Muscle of leg (tissue), 11 donors: ENCODE results near the gene SLC29A3. TPM values are rescaled to one million over a fixed set of nuclear protein-coding genes. Genes with fewer than 3 reads are reported as not detected.

Experiments
- DNase-seq: peaks from one replicate; pipeline ENCODE4 v3.0.0; 2013
- H3K27ac ChIP-seq: one replicate; pipeline ENCODE4 v1.5.1; 2013; ENCODE audit warnings: mild to moderate bottlenecking, low read length, control low read depth
- H3K27me3 ChIP-seq: one replicate; pipeline ENCODE4 v1.6.1; 2013; ENCODE audit warnings: low read length; ENCODE audit not compliant: control insufficient read depth, insufficient read depth
- H3K36me3 ChIP-seq: one replicate; pipeline ENCODE4 v1.6.1; 2013; ENCODE audit warnings: low read length; ENCODE audit not compliant: control insufficient read depth, insufficient read depth
- H3K4me1 ChIP-seq: one replicate; pipeline ENCODE4 v1.6.1; 2013; ENCODE audit warnings: low read length; ENCODE audit not compliant: control insufficient read depth, insufficient read depth
- H3K4me3 ChIP-seq: one replicate; pipeline ENCODE4 v1.5.1; 2013; ENCODE audit warnings: low read length, control low read depth
- H3K9me3 ChIP-seq: replicated peaks from 2 replicates; pipeline ENCODE4 v1.6.1; 2013; ENCODE audit warnings: low read depth, low read length; ENCODE audit not compliant: control insufficient read depth
- WGBS: methylation state at CpG from one replicate; pipeline ENCODE4 v1.1.5; 2013; ENCODE audit warnings: missing lambda C conversion rate; ENCODE audit not compliant: insufficient coverage; 5-methylcytosine and 5-hydroxymethylcytosine counted together
- polyA plus RNA-seq, 8 donors: library from polyadenylated mRNA; unstranded; fragments of 120-200 nt; gene quantifications; one replicate each; pipeline versions ENCODE4 v1.2.1 to v1.2.3, GENCODE V29; 2013; ENCODE audit warnings: inconsistent platforms in 1 of 8, low replicate concordance in 1 of 8; ENCODE audit not compliant: insufficient read length in 8 of 8, insufficient read depth in 1 of 8
- total RNA-seq: library from RNA; stranded (reverse); fragments of 120-200 nt; gene quantifications from one replicate; pipeline ENCODE4 v1.2.4, GENCODE V29; 2013

Gene SLC29A3
- total and polyA plus RNA-seq, 9 donors: 1.7 to 5.4 (median 3.8) TPM

DNA sequence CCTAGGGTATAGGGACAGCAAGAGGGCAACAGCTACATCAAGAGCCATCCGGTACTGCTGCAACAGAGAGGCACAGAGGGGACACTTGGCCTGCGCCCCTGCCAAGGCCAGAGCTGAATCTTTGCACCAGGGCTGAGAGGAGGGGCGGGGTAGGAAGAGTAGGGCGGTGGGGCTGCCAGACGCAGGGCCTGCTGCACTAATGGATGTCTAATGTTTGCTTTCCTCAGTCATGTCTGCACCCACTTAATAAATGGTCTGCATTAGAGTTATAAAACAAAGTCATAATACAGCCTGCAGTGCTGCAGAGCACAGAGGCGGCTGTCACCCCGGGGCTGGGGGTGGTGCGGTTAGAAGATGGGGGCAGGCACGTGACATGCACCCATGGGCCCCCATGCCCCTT is 42.2 kb upstream of the SLC29A3 start:
- DNase-seq: no peak
- 81% methylated on average over 6 of the region's 9 CpGs for WGBS
- Histone ChIP-seq H3K36me3 (peaks cover 2% of the 10 kb centered on the region), H3K27me3 (peaks cover 2% of the 10 kb centered on the region), H3K4me1 (peaks cover 31% of the 10 kb centered on the region), H3K4me3 (no peak overlapping the region), H3K9me3 (no peaks in the 10 kb centered on the region), H3K27ac (no peak overlapping the region)

DNA sequence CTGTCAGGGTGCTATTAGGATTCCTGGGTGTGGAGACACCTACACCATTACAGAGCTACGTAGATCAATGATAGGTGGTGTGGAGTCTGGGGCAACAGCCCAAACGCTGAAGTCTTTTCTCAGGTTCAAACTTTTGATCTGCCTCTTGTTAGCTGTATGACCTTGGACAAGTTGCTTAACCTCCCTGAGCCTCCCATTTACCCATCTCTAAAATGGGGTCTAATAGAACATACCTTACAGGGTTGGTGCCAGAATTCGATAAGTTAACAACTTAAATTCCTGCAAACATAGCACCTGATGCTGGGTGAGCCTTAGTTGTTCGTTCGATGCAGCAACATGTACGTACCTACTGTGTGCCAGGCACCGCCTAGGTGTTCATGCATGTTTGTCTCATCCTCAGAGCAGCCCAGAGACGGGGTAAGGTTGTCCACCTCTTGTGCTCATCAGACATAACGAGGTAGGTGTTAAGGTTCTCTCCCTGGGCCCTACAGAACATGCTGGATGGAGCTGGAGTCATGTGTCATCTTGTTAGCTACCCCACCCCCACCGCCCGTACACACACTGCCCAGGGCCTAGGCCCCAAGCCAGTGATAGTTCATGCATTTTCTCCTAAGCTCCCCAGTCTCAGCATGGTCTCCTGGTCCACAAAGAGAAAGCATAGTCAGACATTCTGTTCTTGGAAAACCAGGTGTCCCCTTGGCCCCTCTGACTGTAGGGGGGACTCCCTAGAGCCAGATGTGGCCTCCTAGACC is 41.0 kb upstream of the SLC29A3 start:
- Histone ChIP-seq H3K27ac (no peak overlapping the region), H3K27me3 (peaks cover 2% of the 10 kb centered on the region), H3K4me1 (peaks cover 24% of the 10 kb centered on the region), H3K4me3 (no peak overlapping the region), H3K9me3 (no peaks in the 10 kb centered on the region), H3K36me3 (peaks cover 2% of the 10 kb centered on the region)
- WGBS: 78% methylated on average over 7 of the region's 11 CpGs
- no peak for DNase-seq

DNA sequence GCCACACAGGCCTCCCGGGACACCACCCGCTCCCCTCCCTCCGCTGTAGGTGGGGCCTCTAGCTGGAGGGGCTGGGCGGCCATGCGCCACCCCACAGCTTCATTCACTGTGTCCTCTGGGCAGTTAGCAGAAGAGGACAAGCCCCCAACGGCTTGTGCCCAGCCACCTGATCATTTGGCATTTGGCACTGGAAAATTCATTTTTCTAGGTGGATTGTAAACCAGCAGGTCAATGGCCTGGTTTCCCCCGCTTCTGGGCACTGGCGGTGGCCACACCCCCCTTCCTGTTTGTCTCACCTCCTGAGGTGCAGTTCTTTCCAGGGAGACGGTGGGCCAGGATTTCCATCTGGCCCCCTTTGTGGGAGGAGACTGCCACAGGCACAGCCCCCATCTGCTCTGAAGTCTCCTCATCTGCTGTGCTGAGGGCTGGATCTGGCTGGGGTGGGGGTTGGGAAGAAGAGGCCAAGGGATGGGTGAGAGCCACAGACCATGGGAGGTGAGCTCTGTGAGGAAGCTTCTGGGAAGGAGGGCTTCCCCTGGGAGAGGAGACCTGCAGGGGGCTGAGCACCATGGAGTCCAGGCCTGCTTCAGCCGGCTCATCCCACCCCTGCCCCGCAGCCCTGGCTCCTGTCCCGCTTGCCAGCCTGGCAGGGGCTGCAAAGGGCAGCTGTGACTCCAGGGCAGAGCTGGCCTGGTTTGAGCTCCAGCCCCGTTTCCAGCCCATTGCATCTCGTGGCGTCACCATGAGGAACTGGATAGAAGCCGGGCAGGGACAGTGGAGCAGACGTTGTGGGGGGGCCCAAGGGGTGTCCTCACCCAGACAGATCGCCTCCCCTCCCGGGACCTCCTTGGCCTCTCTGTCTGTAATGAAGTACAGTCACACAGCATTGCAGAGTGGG is 40.1 kb upstream of the SLC29A3 start:
- Histone ChIP-seq H3K4me3 (no peak overlapping the region), H3K36me3 (peaks cover 2% of the 10 kb centered on the region), H3K9me3 (no peaks in the 10 kb centered on the region), H3K27ac (peak overlapping the region; percentile 13), H3K4me1 (peaks cover 24% of the 10 kb centered on the region), H3K27me3 (peaks cover 2% of the 10 kb centered on the region)
- DNase-seq: peak; percentile 59
- WGBS: 47% methylated on average over 16 of the region's 19 CpGs

DNA sequence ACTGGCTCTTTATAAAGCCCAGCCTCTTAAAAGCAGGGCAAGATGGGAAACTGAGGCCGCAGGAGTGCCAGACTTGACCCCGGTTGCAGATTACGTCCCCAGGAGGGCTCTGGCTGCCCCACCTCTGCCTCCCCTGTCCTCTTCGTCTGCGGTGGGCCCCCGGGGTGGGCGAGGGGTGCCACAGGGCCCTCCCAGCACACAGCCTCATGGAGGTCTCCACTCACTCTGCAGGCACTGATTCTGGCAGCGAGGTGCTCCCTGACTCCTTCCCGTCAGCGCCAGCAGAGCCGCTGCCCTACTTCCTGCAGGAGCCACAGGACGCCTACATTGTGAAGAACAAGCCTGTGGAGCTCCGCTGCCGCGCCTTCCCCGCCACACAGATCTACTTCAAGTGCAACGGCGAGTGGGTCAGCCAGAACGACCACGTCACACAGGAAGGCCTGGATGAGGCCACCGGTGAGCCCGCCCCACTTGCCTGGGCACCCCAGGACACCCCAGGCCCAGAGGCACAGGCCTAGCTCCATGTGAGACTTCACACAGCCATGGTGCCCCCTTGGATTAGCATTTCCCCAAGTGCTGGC is 39.4 kb upstream of the SLC29A3 start:
- no peak for DNase-seq
- 85% methylated on average over 22 of the region's 22 CpGs for WGBS
- H3K27ac ChIP-seq: peak overlapping the region; percentile 13
- H3K9me3 ChIP-seq: no peaks in the 10 kb centered on the region
- peaks cover 2% of the 10 kb centered on the region for H3K27me3 ChIP-seq
- H3K36me3 ChIP-seq: peaks cover 2% of the 10 kb centered on the region
- H3K4me1 ChIP-seq: peaks cover 21% of the 10 kb centered on the region
- no peak overlapping the region for H3K4me3 ChIP-seq

DNA sequence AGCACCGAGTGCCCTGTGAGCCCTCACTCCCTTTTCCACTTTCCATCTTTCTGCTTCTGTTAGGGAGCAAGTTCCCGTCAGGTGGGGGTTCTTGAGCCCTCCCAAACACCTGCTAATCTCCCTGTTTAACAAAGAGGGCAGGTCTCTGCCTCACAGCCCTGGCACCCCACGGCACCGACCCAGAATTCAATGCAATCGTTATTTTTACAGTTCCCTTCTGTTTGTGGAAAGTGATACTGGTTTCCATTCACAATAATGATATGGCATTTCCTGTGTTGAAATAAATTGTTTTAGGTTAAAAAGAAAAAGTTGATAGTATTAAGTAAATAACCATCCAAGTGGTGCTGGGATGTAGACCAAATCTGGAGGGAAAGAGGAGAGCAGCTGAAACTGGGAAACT is 38.8 kb upstream of the SLC29A3 start:
- peaks cover 20% of the 10 kb centered on the region for H3K4me1 ChIP-seq
- peaks cover 2% of the 10 kb centered on the region for H3K27me3 ChIP-seq
- H3K9me3 ChIP-seq: no peaks in the 10 kb centered on the region
- 86% methylated on average over 2 of the region's 5 CpGs for WGBS
- H3K4me3 ChIP-seq: no peak overlapping the region
- H3K27ac ChIP-seq: no peak overlapping the region
- no peak for DNase-seq
- peaks cover 2% of the 10 kb centered on the region for H3K36me3 ChIP-seq

DNA sequence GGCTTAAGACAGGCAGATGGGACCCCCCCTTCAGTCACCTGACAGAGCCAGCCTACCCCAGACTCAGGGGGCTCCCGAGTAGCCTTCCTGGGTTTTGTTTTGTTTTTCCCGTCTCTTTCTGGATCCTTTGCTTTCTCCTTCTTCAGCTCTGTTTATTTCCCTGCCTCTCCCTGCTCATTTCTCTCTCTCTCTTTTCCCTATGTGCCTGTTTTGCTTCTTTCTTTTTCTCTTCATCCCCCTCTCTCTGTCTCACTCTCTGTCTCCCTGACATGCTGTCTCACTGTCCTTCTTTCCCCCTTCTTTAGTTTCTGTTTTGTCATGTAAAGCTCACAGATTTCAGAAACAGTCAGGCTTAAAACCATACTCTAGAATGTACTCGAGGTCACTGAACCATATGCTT is 38.2 kb upstream of the SLC29A3 start:
- WGBS: 25% methylated on average over 2 of the region's 3 CpGs
- no peaks in the 10 kb centered on the region for H3K9me3 ChIP-seq
- DNase-seq: no peak
- peaks cover 4% of the 10 kb centered on the region for H3K27me3 ChIP-seq
- H3K4me1 ChIP-seq: peaks cover 20% of the 10 kb centered on the region
- H3K4me3 ChIP-seq: no peak overlapping the region
- peaks cover 5% of the 10 kb centered on the region for H3K36me3 ChIP-seq
- H3K27ac ChIP-seq: no peak overlapping the region

DNA sequence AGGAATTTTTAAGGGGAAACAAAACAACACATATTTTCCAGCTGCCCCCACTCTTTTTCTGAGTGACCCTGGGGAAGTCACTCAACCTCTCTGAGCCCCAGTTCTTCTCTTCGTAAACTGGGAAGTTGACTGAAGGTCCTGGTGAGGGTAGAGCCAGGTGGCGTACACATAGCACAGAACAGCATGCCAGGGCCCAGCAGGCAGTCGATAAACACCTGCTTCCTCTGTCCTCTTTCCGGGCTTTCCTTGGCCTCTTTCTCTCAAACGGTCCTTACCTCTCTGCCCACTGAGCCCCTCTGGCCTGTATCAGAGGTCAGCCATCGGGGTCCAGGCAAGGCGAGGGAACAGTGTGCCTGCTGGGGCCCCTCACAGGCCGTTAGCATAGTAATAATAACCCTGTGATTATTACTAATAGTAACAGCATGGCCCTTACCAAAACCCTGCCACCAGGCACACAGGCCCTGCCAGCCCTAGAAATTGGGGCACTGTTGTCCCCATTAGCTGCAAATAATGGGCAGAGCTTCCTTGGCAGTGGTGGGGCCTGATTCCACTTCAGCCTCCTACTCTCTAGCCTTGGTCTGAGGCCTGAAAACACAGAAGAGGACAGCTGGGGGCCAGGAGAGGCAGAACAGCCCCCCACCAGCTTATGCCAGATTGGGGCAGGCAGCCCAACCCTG is 37.3 kb upstream of the SLC29A3 start:
- H3K4me1 ChIP-seq: peaks cover 20% of the 10 kb centered on the region
- 76% methylated on average over 6 of the region's 8 CpGs for WGBS
- no peak overlapping the region for H3K4me3 ChIP-seq
- peaks cover 11% of the 10 kb centered on the region for H3K36me3 ChIP-seq
- H3K27ac ChIP-seq: no peak overlapping the region
- no peaks in the 10 kb centered on the region for H3K9me3 ChIP-seq
- no peak for DNase-seq
- peaks cover 4% of the 10 kb centered on the region for H3K27me3 ChIP-seq

DNA sequence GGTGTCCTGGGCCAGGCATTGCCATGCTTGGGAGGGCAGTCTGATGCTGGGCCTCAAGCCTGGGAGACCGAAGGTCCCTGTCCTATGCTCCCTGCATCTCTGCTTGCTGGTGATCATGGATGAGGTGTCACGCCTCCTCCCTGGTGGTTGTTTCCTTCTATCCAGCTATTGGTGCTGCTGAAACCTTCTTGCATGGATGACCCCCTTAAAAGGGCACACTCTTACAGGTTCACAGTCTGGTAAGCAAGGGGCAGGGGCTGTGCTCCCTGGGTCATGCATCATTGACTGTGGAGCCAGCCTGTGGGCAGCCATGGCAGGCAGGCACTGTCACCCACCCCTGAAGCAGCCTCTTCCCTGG is 36.8 kb upstream of the SLC29A3 start:
- no peak for DNase-seq

DNA sequence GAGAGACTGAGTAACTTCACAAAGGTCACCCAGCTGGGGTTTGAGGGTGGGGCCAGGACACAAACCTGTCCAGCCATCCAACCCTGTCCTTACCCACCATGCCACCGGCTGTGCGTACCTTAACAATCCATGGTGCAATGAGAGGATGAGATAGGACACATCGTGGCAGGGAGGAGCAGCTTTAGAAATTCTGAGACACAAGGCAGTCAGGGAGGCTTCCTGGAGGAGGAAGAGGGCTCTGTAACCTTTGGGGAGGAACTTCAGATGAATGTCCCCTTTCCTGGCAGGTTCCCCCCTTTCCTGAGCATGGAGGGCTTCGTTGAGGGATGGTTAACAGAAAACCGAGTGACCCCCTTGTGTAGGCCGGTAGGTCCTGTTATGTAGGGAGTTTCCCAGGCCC is 35.6 kb upstream of the SLC29A3 start:
- H3K4me1 ChIP-seq: peaks cover 18% of the 10 kb centered on the region
- DNase-seq: no peak
- no peak overlapping the region for H3K4me3 ChIP-seq
- WGBS: 93% methylated on average over 3 of the region's 6 CpGs
- no peaks in the 10 kb centered on the region for H3K9me3 ChIP-seq
- H3K27me3 ChIP-seq: peaks cover 4% of the 10 kb centered on the region
- H3K36me3 ChIP-seq: peaks cover 11% of the 10 kb centered on the region
- H3K27ac ChIP-seq: no peak overlapping the region

More for the DNA sequence above, 36.8 kb upstream of the SLC29A3 start:
- Histone ChIP-seq H3K4me3 (no peak overlapping the region), H3K9me3 (no peaks in the 10 kb centered on the region), H3K27me3 (peaks cover 4% of the 10 kb centered on the region), H3K27ac (no peak overlapping the region), H3K36me3 (peaks cover 11% of the 10 kb centered on the region), H3K4me1 (peaks cover 20% of the 10 kb centered on the region)
- WGBS: no CpG with 5 or more reads among the region's 2 CpGs

DNA sequence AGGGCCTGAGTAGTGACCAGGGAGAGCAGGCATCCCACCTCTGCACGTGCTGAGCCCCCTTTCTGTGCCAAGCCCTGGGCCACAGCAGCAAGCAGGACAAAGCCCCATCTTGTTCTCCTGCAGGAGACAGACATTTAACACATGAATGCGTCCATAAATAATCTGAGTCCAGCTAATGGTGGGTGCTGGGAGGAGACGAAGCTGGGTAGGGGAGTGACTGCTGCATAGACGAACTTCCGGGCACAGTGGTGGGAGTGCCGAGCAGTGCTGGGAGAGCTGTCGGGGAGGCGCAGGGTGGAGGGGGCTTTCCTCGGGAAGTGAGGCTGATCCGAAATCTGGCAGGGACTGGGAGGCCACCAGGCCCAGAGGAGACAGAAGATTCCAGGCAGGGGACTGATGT is 35.2 kb upstream of the SLC29A3 start:
- peaks cover 14% of the 10 kb centered on the region for H3K4me1 ChIP-seq
- H3K27ac ChIP-seq: no peak overlapping the region
- H3K4me3 ChIP-seq: no peak overlapping the region
- no peak for DNase-seq
- H3K36me3 ChIP-seq: peaks cover 11% of the 10 kb centered on the region
- peaks cover 4% of the 10 kb centered on the region for H3K27me3 ChIP-seq
- WGBS: 80% methylated on average over 10 of the region's 10 CpGs
- no peaks in the 10 kb centered on the region for H3K9me3 ChIP-seq
